ENCODE results near the gene ANTXR1.
A peak's percentile ranks its signal among the peaks of the same experiment; 100 is the strongest.

The ANTXR1 gene

GRCh38 chr2:69013142-69013839, at the start of gene ANTXR1:
Gene ANTXR1 (plus strand): TSS chr2:69013179. CDS start chr2:69013500, 321 bp downstream.
- DNase-seq (ENCODE audit: low read depth in 2 of 2): peak; percentile 50 to 52

DNA sequence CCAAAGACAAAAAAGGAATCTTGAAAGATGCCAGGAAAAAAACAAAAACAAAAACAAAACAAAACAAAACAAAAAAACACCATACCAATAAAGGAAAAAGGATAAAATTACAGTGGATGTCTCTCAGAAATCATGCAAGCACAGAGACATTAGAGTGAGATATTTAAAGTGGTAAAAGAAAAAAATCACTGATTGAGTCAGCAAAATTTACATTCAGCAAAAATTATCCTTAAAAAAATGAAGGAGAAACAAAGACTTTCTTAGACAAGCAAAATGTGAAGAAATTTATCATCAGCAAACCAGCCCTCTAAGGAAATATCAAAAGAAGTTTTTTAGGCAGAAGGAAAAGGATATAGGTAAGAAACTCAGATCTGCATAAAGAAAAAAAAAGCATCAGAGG, 48.7 kb upstream of the ANTXR1 start:
- no peak for DNase-seq (ENCODE audit: low read depth in 2 of 2)

GRCh38 chr2:68968221-68968620, 44.8 kb upstream of the ANTXR1 start:
- DNase-seq (ENCODE audit: low read depth in 2 of 2): no peak

DNA sequence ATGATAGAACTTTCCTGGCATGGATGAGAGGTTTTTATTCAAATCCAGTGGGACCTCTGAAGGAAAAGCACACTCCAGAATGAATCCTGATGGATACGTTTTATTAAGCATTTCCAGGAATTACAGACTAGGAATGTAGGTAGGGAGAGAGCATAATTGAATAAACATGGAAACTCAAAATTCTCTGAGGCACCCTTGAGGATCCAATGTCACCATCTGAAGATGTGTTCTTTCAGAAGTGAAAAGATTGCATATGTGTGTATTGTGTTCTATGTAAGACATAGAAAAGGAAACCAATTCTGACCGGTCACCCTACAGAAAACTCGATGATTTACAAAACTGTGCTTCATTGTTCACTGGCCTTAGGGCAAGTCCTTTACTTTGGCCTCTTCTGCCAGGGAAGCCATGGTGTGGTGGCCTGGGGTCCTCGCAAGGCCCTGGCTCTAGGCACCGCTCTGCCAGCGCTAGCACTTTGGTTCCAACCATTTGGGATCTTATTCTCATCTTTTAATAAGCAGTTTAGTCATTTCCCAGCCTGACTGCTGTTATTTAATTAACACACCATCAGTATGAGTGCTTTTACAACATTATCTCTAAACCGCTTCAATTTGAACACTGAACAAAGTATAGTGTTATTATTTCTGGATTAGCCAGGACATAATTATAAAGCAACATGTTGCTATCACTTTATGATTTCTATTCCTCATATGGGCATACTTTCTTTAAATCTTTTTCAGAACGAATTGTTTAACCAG, 43.1 kb upstream of the ANTXR1 start:
- no peak for DNase-seq (ENCODE audit: low read depth in 2 of 2)

DNA sequence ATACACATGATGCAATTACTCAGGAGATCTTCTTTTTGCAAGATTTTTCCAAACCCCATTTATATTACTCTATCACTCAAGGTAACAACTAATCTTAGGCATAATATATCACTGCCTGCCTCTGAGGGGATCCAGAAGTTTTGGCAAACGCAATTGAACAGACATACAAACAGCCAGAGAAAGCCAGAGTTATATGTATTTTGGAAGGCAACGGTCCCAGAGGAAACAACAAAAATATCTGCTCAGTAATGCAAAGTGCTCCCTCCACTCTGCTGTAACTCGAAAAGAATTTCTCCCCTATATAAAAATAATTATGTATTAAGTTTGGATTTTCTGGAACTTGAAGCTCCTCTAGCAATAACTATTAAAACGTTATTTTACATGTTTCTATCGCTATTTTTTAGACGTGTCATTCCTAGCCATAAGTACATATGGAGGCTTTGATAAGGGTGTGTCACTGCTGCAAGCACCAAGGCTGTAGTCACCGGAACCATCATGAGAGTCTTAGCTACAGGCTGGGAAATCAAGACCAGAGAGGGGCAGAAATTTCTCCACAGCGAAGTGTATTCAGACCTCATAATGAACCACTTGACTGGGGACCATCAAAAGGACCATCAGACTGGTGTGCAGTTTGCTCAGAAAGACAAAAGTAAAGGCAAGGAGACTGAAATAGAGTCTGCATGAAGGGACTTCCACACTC, 42.3 kb upstream of the ANTXR1 start:
- DNase-seq (ENCODE audit: low read depth in 2 of 2): peak in 1 of 2 experiments; percentile 12

- peak; percentile 84 to 87 for DNase-seq (ENCODE audit: low read depth in 2 of 2)
Measured at GRCh38 chr2:68971591-68972231, 41.3 kb upstream of the ANTXR1 start.

- no peak for DNase-seq (ENCODE audit: low read depth in 2 of 2)
Measured at GRCh38 chr2:68974251-68974650, 38.7 kb upstream of the ANTXR1 start, which contains the start of gene GKN1. Gene GKN1 (plus strand): TSS chr2:68974636. CDS start chr2:68974678, 42 bp downstream.

DNA sequence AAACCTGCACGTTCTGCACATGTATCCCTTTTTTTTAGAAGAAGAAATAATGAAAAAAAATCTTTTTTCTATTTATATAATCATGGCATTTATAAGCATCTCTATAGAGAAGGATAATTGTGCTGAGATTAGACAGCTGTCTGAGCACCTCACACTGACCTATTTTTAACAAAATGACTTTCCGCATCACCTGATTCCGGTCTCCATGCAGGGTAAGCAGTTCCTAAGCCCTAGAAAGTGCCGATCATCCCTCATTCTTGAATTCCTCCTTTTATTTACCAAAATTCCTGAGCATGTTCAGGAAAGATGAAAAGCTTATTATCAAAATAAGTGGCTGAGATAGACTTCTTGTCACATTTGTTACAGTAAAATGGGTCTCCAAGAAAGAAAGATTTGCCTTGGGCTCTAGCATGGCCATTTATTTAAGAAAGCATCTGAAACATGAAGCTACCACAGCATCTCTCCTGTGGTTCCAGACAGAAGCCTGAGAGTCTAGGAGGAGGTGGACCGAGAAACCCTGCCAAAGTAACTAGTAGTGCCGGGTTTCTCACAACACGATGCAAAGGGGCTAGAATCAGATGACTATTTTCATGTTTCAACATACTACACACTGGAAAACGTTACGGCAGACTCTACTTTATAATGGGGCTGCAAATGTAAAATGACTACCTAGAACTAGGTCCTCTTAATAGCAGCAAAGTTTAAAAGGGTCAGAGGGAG, 37.9 kb upstream of the ANTXR1 start:
- DNase-seq (ENCODE audit: low read depth in 2 of 2): no peak

DNA sequence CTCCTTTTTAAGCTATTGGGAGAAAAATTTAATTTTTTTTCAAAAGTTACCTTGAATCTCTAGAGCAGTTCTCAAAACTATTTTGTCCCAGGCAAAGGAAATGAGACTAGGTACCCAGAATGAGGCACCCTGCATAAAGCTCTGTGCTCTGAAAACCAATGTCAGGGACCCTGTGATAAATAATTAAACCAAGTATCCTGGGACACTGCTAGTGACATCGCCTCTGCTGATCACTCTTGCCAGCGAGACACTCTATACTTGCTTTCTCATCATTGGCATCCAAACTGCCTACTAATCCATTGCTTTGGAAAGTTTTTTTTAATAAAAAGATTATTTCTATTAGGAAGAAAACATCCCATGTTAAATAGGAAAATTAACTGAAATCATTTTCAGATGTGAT, 37.1 kb upstream of the ANTXR1 start:
- no peak for DNase-seq (ENCODE audit: low read depth in 2 of 2)

GRCh38 chr2:68977453-68977852, 35.5 kb upstream of the ANTXR1 start:
- no peak for DNase-seq (ENCODE audit: low read depth in 2 of 2)

DNA sequence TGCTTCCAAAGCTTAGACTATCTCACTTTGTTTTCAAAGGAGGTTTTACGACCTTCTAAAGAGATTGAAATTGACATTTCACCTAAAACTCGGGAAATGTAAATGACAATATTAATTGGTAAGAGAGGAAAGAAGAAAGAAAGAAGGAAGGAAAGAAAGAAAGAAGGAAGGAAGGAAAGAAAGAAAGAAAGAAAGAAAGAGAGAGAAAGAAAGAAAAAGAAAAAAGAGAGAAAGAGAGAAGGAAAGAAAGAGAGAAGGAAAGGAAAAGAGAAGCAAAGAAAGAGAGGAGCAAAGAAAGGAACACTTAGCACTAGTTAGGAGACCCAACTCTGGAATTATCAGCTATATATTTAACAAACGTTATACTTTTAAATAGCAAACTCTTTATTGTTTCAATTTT, 34.9 kb upstream of the ANTXR1 start:
- DNase-seq (ENCODE audit: low read depth in 2 of 2): no peak

DNA sequence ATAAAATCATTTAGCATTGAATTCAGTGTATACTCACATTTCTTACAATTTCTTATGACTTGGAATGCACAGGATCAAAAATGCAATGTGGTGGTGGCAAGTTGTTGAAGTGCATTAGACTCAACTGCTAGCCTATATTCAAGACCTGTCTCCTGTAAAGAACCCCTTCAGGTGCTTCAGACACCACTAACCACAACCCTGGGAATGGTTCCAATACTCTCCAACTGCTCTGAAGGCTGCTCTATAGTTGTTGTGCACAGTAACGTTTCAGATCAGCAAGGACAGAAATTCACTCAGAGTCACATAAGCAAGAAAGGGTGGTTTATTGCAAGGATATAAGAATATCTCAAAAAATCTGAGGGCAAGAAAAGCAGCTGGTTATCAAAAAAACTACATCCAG, 32.0 kb upstream of the ANTXR1 start:
- no peak for DNase-seq (ENCODE audit: low read depth in 2 of 2)

DNA sequence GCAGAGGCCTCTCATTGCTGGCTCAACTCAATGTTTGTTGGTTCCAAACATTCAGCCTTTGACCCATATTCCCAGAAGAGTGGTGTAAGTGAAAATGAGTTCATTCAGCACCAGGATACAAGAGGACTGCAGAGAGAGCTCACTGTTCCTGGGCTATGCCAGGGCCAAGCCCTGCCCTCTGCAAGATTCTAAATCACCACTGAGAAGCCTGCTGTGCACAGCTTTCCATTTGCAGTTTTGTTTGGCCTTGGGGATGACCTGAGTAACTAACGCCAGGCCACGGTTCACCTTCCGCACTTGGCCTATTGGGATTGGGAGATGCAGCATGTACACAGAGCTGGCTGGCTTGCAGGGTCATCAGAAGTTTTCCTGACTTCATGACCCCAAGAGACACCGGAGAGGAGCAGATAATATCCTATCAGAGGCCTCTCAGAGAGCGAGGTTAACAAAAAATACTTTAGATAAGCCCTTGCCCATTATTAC, 25.9 kb upstream of the ANTXR1 start:
- DNase-seq (ENCODE audit: low read depth in 2 of 2): no peak

DNA sequence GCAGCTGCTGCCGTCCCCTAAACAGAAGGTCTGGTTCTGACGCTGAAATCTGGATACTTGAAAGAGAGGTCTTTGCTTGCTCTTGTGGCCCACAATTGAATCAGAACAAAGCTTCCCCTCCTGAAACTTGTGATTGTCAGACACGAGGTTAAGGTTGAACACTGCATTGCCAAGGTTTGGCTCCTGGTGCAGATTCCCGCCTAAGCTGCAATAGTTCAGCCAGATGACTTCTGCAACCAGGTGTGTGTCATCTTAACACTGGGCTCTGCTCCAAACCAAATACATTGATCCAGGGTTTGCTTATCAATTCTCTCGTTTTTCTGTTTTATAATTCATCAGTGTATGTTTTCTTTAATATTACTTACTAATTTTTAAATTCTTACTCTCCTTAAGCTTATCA, 23.9 kb upstream of the ANTXR1 start:
- no peak for DNase-seq (ENCODE audit: low read depth in 2 of 2)

GRCh38 chr2:68992341-68992740, 20.6 kb upstream of the ANTXR1 start:
- no peak for DNase-seq (ENCODE audit: low read depth in 2 of 2)

DNA sequence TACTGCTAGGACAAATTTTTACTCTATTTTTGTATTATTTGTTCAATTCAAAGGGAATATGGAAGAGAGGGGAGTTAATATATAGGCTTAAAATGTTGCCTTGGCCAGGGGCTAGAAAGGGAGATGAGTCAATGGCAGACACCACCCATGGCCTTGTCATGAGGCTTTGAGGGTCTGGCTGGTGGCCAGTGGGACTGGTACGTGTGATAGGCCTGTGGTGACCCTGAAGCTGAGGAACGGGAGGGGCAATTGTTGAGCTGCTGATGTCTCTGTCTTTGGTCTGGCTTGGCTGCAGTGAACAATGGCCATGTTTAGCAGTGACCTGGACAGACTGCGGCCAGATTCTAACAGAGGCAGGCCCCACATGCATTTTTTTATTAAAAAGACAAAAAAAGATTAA, 20.0 kb upstream of the ANTXR1 start:
- no peak for DNase-seq (ENCODE audit: low read depth in 2 of 2)

GRCh38 chr2:68993660-68994059, 19.3 kb upstream of the ANTXR1 start:
- no peak for DNase-seq (ENCODE audit: low read depth in 2 of 2)

GRCh38 chr2:68994864-68995263, 18.1 kb upstream of the ANTXR1 start:
- DNase-seq (ENCODE audit: low read depth in 2 of 2): no peak

DNA sequence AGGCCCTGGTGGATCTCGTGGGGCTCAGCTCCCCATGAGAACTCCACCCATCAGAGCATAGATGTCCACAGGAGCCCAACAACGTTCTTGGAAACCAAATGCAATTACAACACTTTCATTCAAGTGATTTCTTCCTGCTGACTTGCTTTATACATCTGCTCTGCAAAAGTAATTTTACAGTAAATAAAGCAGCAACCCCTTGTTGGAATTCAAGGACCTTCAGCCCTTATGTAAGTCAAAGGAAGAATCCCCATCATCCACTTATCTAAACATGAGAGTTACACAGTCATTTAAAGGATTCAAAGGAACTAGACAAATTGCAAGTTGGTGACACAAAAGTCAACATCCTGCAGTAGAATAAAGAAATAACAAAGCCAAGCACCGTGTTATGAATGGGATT, 17.1 kb upstream of the ANTXR1 start:
- no peak for DNase-seq (ENCODE audit: low read depth in 2 of 2)

GRCh38 chr2:68997401-68997800, 15.6 kb upstream of the ANTXR1 start:
- DNase-seq (ENCODE audit: low read depth in 2 of 2): no peak

DNA sequence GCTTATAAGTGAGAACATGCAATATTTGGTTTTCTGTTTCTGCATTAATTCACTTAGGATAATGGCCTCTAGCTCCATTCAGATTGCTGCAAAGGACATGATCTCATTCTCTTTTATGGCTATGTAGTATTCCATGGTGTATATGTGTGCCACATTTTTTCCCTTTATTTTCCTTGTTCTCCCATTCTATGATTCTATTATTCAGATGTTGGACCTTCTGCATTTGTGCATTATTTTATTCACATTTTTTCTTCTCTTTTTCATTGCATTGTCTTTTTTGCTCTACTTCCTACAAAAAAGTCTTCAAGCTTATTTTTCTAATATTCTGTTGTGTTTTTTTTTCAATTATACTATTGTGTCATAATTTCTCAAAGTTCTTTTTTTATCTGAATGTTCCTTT, 11.1 kb upstream of the ANTXR1 start:
- no peak for DNase-seq (ENCODE audit: low read depth in 2 of 2)
